GDM1 (cell line): Measurements from ENCODE around the gene TNFSF11.
"Not testable (repeated sequence)": the region's sequence is repeated elsewhere in the genome, so short reads cannot be mapped to it uniquely, and the experiment has no call there.

Experiments
- DNase-seq: peaks from one replicate; lab custom pipeline; 2025; lab: John Stamatoyannopoulos, UW

Gene TNFSF11

GRCh38 chr13:42574011-42574410 lies at the start of gene TNFSF11:
TNFSF11 (plus strand) TSS chr13:42574152; CDS start chr13:42574304, 152 bp downstream.
- no peak for DNase-seq

- DNase-seq: no peak
These were observed 49.4 kb upstream of the TNFSF11 start for GRCh38 chr13:42524487-42525034.

- no peak for DNase-seq
These were observed 48.9 kb upstream of the TNFSF11 start for GRCh38 chr13:42525035-42525504.

- DNase-seq: no peak
These were observed 47.7 kb upstream of the TNFSF11 start for GRCh38 chr13:42526276-42526675.

GRCh38 chr13:42526804-42527203 lies 47.1 kb upstream of the TNFSF11 start:
- no peak for DNase-seq

- no peak for DNase-seq
These were observed 41.2 kb upstream of the TNFSF11 start for GRCh38 chr13:42532561-42533335.

GRCh38 chr13:42533336-42533591 lies 40.7 kb upstream of the TNFSF11 start:
- no peak for DNase-seq

GRCh38 chr13:42534785-42535184 lies 39.2 kb upstream of the TNFSF11 start:
- no peak for DNase-seq

GRCh38 chr13:42538996-42539395 lies 35.0 kb upstream of the TNFSF11 start:
- DNase-seq: no peak

- DNase-seq: no peak
These were observed 34.3 kb upstream of the TNFSF11 start for GRCh38 chr13:42539670-42540069.

GRCh38 chr13:42543215-42543797 lies 30.6 kb upstream of the TNFSF11 start:
- DNase-seq: no peak

GRCh38 chr13:42544246-42544926 lies 29.6 kb upstream of the TNFSF11 start:
- DNase-seq: no peak

GRCh38 chr13:42545842-42546241 lies 28.1 kb upstream of the TNFSF11 start:
- no peak for DNase-seq

GRCh38 chr13:42547612-42548011 lies 26.3 kb upstream of the TNFSF11 start:
- DNase-seq: no peak

- DNase-seq: peak; percentile 53
These were observed 25.0 kb upstream of the TNFSF11 start for GRCh38 chr13:42548731-42549551.

GRCh38 chr13:42549552-42549936 lies 24.4 kb upstream of the TNFSF11 start:
- DNase-seq: no peak

- no peak for DNase-seq
These were observed 22.3 kb upstream of the TNFSF11 start for GRCh38 chr13:42551611-42552010.

- DNase-seq: no peak
These were observed 20.6 kb upstream of the TNFSF11 start for GRCh38 chr13:42553098-42554046.

GRCh38 chr13:42559057-42559456 lies 14.9 kb upstream of the TNFSF11 start:
- DNase-seq: no peak

- DNase-seq: not testable (repeated sequence)
These were observed 14.3 kb upstream of the TNFSF11 start for GRCh38 chr13:42559573-42560218.
